Activated CD8-positive, alpha-beta T cell treated with anti-CD3 and anti-CD28 coated beads for 36 hours (primary cell): ENCODE results near the gene CCDC40. TPM values are rescaled to one million over a fixed set of nuclear protein-coding genes. Genes with fewer than 3 reads are reported as not detected.

Experiments
- ATAC-seq: fragments of 200-7000 bp; cut with Tn5 transposase; one replicate; pipeline ENCODE4 v1.10.0; 2021; ENCODE audit warnings: mild to moderate bottlenecking, moderate library complexity
- CTCF ChIA-PET: fragments of 350-600 bp; sonication (Branson Sonifier 250); formaldehyde crosslinking; loops from one replicate; lab custom pipeline; 2021; ENCODE audit warnings: antibody characterized with exemption; lab: Charles Lee
- POLR2A ChIA-PET: fragments of 350-600 bp; sonication (Branson Sonifier 250); formaldehyde crosslinking; loops from one replicate; lab custom pipeline; 2021; ENCODE audit warnings: antibody characterized with exemption; lab: Charles Lee
- DNase-seq: peaks from one replicate; pipeline ENCODE4 v3.0.0-alpha.2; 2020
- H3K27ac Mint-ChIP-seq: one replicate; pipeline ENCODE4 v1.8.0; 2021; ENCODE audit warnings: mild to moderate bottlenecking, mixed read lengths
- H3K27me3 Mint-ChIP-seq: one replicate; pipeline ENCODE4 v1.8.0; 2021; ENCODE audit warnings: mixed read lengths
- H3K36me3 Mint-ChIP-seq: one replicate; pipeline ENCODE4 v1.8.0; 2021; ENCODE audit warnings: low read depth, mixed read lengths
- H3K4me1 Mint-ChIP-seq: one replicate; pipeline ENCODE4 v1.8.0; 2021; ENCODE audit warnings: low read depth, mixed read lengths
- H3K4me3 Mint-ChIP-seq: one replicate; pipeline ENCODE4 v1.8.0; 2021; ENCODE audit warnings: mild to moderate bottlenecking, moderate library complexity, mixed read lengths
- H3K9me3 Mint-ChIP-seq: one replicate; pipeline ENCODE4 v1.8.0; 2021; ENCODE audit warnings: mixed read lengths
- intact Hi-C: fragments of 100-400 bp; cut with micrococcal nuclease; formaldehyde crosslinking; loops from one replicate; pipeline ENCODE4 v1.10.0; 2022
- total RNA-seq, 2 experiments: library from RNA; stranded (reverse); gene quantifications; one replicate each; pipeline ENCODE4 v1.2.3, GENCODE V29; 2021
- TF ChIP-seq, protein P1 (sequence below): fragments of 200-600 bp; IDR thresholded peaks from one replicate; pipeline ENCODE4 v1.8.0; 2022; ENCODE audit warnings: antibody characterized with exemption, mild to moderate bottlenecking

CCDC40 gene
- total RNA-seq, 2 experiments from 2014 or later = 0.54 to 0.79 TPM

GRCh38 chr17:80110927-80111701, 74.7 kb downstream of the CCDC40 start:
- Mint-ChIP-seq H3K27ac (no peak overlapping the region), H3K4me3 (no peak overlapping the region), H3K36me3 (peaks cover 6% of the 10 kb centered on the region), H3K27me3 (no peaks in the 10 kb centered on the region), H3K9me3 (peaks cover 2% of the 10 kb centered on the region), H3K4me1 (no peaks in the 10 kb centered on the region)
- intact Hi-C loops = no loop called here
- ATAC-seq (no peak), DNase-seq (no peak)
- ChIA-PET POLR2A (interaction anchor here (1.4 to 1.6 kb wide), 2 partner anchors 9 to 34 kb away, joined by 5 to 7 read pairs; partner anchors contain the start of gene GAA), CTCF (interaction anchor here (2.0 kb wide), 1 partner anchor 10 kb away, joined by 8 read pairs; the partner anchor contains the start of gene GAA)
- TF ChIP-seq, protein P1, sequence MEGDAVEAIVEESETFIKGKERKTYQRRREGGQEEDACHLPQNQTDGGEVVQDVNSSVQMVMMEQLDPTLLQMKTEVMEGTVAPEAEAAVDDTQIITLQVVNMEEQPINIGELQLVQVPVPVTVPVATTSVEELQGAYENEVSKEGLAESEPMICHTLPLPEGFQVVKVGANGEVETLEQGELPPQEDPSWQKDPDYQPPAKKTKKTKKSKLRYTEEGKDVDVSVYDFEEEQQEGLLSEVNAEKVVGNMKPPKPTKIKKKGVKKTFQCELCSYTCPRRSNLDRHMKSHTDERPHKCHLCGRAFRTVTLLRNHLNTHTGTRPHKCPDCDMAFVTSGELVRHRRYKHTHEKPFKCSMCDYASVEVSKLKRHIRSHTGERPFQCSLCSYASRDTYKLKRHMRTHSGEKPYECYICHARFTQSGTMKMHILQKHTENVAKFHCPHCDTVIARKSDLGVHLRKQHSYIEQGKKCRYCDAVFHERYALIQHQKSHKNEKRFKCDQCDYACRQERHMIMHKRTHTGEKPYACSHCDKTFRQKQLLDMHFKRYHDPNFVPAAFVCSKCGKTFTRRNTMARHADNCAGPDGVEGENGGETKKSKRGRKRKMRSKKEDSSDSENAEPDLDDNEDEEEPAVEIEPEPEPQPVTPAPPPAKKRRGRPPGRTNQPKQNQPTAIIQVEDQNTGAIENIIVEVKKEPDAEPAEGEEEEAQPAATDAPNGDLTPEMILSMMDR = no peak

GRCh38 chr17:80111702-80112470, 75.4 kb downstream of the CCDC40 start:
- H3K4me3 Mint-ChIP-seq = no peak overlapping the region
- no peak overlapping the region for H3K27ac Mint-ChIP-seq
- no peak for ATAC-seq
- peaks cover 6% of the 10 kb centered on the region for H3K36me3 Mint-ChIP-seq
- no peaks in the 10 kb centered on the region for H3K4me1 Mint-ChIP-seq
- H3K9me3 Mint-ChIP-seq = peaks cover 2% of the 10 kb centered on the region
- intact Hi-C loops = no loop called here
- no peaks in the 10 kb centered on the region for H3K27me3 Mint-ChIP-seq
- no peak for DNase-seq
- CTCF ChIA-PET = interaction anchor here (1.0 to 2.6 kb wide), 3 partner anchors 8 to 11 kb away, joined by 3 to 11 read pairs (median 8); partner anchors contain the start of gene GAA
- POLR2A ChIA-PET = interaction anchor here (1.4 kb wide), 1 partner anchor 10 kb away, joined by 5 read pairs; the partner anchor contains the start of gene GAA
- TF ChIP-seq, protein P1 = no peak

GRCh38 chr17:80112471-80113032, 76.1 kb downstream of the CCDC40 start:
- no peak for ATAC-seq
- Mint-ChIP-seq H3K4me3 (no peak overlapping the region), H3K27ac (no peak overlapping the region), H3K4me1 (no peaks in the 10 kb centered on the region), H3K9me3 (peaks cover 2% of the 10 kb centered on the region), H3K36me3 (peaks cover 6% of the 10 kb centered on the region), H3K27me3 (no peaks in the 10 kb centered on the region)
- TF ChIP-seq, protein P1 = no peak
- POLR2A ChIA-PET = interaction anchor here (1.1 to 1.4 kb wide), 2 partner anchors 11 to 62 kb away, joined by 3 to 5 read pairs; partner anchors contain the start of gene GAA
- intact Hi-C loops = no loop called here
- CTCF ChIA-PET = interaction anchor here (1.0 to 2.6 kb wide), 2 partner anchors 8 to 11 kb away, joined by 3 to 11 read pairs; partner anchors contain the start of gene GAA
- no peak for DNase-seq

DNA sequence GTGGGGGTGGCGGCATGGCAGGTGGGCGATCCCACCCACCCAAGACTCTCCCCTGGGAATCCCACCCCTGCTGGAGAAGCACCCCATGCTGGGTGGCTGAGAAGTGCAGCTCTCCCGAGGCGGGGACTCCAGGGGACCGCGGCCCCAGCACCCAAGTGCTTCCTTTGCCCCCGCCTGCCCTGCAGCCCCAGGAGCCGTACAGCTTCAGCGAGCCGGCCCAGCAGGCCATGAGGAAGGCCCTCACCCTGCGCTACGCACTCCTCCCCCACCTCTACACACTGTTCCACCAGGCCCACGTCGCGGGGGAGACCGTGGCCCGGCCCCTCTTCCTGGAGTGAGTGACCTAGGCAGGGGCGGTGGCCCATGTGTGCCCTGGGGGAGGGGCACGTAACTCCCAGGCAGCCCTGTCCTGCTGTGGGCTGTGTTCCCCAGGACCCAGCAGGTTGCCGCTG, 76.6 kb downstream of the CCDC40 start:
- POLR2A ChIA-PET = interaction anchor here (1.1 kb wide), 1 partner anchor 62 kb away, joined by 3 read pairs; no protein-coding TSS in a partner anchor
- H3K36me3 Mint-ChIP-seq = peaks cover 6% of the 10 kb centered on the region

More for the DNA sequence above, 76.6 kb downstream of the CCDC40 start:
- Mint-ChIP-seq H3K9me3 (peaks cover 2% of the 10 kb centered on the region), H3K27me3 (no peaks in the 10 kb centered on the region), H3K4me1 (no peaks in the 10 kb centered on the region), H3K4me3 (no peak overlapping the region), H3K27ac (no peak overlapping the region)
- ATAC-seq = no peak
- CTCF ChIA-PET = interaction anchor here (1.0 to 2.6 kb wide), 2 partner anchors 9 to 12 kb away, joined by 3 to 11 read pairs; partner anchors contain the start of gene GAA
- no peak for DNase-seq
- intact Hi-C loops = no loop called here
- TF ChIP-seq, protein P1 = no peak
